GM19438 (cell line): ENCODE measurements around the gene NRP2.
A peak's percentile ranks its signal among the peaks of the same experiment; 100 is the strongest.

ENCODE experiments used
- ATAC-seq: cut with Tn5 transposase; IDR thresholded peaks from one replicate; pipeline ENCODE4 v1.9.1; 2021; ENCODE audit warnings: low read depth; ENCODE audit not compliant: unreplicated experiment

Gene NRP2

DNA sequence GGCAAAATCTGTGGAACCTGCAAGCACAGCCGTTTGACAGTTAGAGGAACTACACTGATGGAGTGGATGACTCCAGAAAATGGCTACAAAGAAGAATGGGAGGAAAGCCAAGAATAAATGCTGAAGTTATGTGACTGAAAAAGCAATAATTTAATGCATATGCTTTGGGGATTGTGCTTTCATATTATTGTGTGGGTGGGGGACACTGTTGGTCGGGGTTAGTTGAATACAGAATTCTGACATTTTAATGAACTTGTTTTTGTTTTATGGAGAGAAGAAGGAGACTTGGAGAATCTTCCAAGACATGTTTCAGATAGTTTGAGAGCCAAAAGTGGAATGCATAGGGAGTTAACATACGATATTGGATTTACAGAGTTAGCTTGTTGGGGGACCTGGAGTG lies 68.5 kb downstream of the NRP2 start:
- no peak for ATAC-seq

DNA sequence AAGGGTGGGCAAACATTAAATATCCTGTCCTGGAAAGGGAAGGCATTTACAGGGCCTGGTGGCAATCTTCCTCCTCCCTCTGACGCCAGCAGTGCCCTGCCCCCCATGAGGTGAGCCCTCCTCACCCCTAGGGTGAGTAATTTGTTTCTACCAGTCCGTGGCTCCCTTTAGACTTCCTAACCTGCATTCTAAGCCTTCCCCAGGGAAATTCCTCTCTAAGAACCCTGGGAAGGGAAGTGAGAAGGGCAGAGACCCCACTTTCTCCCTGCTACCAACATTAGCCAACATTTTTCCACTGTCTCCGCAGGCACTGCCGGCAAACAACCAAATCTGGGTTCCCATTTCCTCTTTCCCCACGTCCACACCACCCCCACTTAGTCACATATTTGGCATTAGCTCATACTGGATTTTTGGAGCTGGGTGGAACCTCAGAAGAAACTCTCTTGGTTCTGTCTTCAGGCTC lies 69.3 kb downstream of the NRP2 start:
- ATAC-seq: no peak

DNA sequence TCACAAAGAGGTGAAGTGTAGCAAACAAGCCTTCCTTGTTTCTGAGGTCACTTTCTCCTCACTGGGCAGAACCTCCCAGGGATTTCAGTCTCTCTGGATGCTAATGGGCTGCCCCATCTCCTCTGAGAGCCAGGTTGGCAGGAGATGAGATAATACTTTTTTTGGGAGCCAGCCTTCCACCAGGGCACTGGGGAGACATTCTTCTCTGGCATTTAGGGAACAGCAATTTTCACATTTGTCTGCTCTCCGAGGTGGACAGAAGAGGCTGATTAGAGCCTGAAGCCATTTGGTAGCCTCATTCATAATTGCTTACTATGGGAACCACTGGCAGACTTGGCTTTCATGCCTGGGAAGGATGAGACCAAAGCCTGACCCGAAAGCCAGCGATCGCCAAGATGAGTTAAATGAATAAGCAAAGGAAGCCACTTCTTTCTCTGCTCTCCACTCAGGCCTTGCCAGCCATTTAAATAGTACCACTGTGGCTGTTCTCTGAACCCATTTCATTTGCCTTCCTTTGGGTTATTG lies 70.1 kb downstream of the NRP2 start:
- no peak for ATAC-seq

DNA sequence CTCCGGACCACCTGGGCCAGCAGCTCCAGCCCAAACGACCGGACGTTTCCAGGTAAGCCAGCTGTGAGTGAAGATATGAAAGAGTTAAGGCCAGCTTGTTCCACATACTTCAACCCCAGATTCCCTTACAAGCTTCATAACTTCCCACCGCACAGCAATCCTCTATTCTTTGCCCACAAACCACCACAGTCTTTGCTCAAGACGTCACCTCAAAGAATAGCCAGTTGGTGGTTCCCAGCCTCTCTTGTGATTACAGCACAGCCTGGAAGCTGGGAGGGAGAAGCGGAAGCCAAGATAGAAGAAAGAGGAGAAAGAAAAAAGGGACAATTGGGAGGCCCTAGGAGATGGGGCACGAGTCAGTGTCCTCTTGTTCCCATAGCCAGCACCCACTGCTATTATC lies 70.6 kb downstream of the NRP2 start:
- ATAC-seq: no peak

DNA sequence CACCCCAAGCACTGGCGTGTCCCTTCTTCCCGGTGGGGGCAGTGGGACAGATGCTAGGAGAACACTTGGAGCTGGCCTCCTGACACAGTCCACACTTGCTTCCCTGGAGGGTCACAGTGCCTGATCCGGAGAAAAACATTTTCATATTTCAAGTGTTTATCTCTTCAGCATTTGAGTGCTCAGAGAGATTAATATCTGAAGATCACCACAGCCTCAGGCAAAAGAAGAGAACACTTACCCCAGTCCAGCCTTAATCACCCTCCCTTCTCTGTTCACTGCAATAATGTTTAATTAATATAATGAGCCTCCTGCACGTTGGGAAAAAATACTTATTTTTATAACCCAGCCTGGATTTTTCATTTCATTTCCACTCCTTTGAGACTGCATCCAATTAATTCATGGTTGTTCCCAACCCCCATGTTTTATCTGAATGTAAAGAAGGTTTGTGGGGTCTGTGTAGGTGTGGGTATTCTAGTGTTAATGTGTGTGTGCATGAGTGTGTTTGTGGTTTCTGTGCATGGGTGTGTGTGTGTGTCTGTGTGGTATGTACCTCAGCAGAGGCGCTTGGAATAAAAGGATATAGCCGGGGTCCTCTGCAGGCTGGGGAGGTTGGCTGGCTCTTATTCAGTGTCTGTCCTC lies 72.1 kb downstream of the NRP2 start:
- no peak for ATAC-seq

DNA sequence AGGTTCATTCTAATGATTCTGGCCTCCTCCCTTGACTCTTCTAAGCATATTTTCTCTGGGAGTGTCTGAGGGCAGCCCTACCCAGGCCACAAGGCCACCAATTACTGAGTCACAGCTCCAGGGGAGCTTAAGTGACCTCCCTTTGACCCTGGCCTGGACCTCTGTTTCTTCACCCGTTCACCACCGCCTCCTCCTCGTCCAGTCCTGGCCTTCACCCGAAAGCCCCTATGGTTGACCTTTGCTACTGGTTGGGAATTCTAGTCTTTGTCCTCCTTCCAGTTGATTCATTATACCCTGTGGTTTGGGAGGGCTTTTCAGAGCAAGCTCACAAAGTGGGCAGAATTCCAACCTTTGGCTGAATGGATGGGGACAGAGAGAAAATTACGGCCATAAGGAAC lies 72.6 kb downstream of the NRP2 start:
- no peak for ATAC-seq

DNA sequence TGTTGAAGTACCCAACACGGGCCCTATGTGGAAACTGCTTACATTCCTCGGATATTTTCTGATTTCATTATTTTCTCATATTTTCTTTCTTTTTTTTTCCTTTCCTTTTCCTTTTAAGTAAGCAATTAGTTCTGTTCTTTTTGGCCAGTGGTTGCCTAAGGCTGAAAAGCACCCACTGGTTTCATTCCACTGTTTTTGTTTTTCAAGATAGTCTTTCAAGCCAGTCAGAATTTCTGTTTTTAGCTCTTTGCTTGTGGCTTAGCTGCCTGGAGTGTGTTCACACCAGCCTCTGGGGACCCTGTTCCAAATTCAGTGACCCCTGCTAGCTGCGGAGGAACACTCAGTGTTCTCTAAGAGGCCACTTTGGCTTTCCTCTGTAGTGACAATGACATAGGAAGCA lies 73.6 kb downstream of the NRP2 start:
- no peak for ATAC-seq

DNA sequence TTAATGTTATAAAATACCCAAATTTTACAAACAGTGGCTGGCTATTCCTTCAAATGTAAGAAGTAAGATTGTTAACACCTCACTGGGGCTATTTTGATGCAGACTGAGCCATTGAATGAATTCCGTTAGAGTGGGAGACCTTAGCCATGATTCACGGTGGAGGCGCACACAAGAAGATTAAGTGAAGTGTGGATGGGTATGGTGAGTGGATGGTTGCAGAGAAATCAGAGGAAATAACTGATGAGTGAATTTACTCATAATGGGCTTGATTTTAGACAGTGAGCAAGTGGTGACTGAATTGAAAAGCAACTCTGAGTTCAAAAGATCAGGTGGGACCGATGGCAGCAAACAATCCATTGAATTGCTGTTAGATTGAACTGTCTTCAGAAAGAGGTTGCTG lies 75.0 kb downstream of the NRP2 start:
- ATAC-seq: no peak

DNA sequence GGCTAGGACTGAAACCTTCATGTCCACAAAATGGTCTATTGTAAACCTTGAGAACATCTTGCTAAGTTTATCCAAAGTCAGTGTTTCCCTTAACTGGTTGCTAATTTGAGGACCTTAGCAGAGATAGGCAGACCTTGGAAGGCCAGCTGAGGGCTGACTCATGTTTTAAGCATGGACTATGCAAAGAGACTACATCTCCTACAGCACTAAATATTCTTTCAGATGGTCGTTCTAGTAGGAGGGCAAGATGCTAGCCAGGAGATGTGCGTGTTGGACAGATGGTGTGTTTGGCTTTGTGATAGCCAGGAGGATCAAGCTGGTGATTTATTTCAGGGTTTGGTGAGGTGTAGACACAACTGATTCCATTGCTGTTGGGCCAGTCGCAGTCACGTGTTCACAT lies 75.8 kb downstream of the NRP2 start:
- no peak for ATAC-seq

DNA sequence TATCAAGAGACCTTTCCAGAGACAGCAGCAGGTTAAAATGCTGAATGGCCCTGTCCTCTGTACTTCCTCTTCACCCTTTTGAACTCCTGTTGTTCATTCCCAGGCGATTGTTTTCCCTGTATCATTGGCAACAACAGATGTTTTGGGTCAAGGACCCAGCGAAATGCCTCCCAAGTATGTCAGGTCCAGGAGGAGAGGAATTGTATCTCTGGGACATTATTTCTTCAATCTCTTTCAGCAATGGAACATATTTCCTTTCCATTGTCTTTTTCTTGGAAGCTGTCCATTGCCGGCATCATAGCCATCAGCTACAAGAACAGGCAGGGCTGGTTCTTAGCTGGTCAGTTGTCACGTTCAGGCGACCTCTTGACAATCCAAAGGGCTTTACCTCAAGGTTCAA lies 76.2 kb downstream of the NRP2 start:
- no peak for ATAC-seq

DNA sequence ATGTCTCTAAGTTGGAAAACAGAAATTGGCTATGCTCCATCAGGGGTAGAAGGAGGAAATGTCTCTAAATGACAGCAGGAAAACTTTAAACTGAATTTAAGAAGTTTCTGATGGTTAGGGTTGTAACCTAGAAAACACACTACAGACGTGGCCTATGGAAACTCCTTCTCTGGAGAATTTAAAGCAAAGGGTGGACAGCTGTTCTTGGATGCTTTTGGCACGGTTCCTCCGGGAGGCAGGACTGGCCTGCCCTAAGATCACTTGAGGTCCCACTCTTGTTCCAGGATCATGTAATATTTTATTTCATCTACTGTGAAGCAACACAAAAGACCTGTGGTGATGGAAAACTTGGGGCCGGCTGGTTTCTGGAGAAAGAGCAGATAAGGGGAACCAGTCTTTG lies 77.0 kb downstream of the NRP2 start:
- ATAC-seq: no peak

DNA sequence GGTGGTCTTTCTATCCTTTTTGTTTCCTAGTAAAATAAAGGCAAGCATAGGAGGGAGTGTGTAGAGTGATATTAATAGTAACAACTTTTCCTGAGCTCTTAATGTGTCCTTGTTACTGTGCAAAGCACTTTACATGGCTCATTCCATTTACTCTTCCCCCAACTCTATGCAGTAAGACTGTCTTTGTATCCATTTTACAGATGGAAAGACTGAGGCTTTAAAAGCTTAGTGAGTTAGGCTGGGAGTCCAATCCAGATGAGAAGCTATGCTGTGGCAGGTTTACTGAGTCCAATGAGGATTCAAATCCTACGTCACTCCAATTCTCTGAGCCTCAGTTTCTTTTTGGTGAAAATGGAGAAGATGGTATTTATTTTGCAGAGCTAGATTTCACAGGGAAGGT lies 77.4 kb downstream of the NRP2 start:
- ATAC-seq: no peak

DNA sequence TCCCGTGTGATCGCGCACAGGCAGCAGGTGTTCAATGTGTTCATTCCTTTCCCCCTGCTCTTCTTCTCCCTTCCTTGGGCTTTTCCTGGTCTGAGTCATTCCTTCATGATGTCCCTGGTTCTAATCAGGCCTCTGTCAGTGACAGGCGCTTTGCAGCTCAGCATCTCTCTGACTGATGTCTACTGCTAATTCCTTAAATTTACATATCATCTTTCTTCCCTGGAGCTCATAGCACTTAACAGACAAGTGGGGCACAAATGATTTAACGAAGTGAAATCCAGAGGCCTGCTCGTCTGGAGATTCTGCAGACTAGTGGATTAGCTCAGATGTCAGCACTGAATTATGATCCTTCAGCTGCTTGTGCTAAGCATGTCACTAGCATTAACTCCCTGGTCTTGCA lies 77.9 kb downstream of the NRP2 start:
- ATAC-seq: no peak

DNA sequence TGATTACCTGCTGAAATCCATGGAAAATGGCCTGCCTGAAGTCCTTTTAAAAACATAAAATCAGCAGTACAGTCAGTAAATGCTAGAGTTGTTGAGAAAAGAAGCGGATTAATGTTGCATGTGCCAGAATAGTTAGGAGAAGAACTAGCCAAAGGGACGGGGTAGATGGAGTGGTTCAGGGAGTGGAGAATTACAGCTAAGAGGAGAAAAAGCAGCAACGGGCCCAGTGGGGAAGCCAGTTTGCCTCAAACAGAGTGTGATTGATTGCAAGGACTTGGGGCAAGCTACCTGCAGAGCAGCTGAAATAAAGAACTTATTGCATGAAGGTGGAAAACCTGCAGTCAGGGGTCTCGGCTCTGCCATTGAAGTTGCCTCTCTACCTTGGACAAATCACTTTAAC lies 79.1 kb downstream of the NRP2 start:
- ATAC-seq: no peak

DNA sequence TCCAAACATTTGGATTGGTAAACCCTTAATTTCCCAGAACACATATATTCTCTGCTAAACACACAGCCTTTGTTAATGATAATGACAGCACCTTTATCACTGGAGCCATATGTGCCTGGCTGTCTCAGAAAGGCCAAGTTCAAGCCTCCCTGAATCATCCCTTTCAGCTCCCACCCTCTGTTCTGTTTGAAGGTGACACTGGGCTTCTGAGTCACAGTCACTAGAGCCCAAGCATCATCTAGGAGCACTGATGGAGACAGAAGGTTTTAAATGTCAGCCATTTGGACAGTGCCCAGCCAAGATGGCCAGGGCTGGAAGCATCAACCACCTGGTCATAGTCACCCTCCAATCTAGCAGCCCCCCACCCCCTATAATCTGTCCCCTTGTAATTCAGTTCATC lies 80.6 kb downstream of the NRP2 start:
- no peak for ATAC-seq

DNA sequence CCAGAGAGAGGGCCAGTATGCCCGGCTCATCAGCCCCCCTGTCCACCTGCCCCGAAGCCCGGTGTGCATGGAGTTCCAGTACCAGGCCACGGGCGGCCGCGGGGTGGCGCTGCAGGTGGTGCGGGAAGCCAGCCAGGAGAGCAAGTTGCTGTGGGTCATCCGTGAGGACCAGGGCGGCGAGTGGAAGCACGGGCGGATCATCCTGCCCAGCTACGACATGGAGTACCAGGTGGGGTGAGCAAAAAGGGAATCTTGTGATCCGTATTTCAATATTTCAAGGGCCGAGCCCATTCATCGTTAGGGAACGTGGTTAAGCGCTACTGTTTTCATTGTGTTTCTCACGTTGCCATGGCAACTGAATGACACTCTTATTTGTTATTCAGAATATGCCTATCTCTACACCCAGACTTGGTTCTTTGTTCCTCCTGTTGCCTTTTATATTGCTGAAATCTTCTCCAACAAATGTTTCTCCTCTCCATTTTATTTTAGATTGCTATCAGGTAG lies 81.5 kb downstream of the NRP2 start:
- no peak for ATAC-seq

DNA sequence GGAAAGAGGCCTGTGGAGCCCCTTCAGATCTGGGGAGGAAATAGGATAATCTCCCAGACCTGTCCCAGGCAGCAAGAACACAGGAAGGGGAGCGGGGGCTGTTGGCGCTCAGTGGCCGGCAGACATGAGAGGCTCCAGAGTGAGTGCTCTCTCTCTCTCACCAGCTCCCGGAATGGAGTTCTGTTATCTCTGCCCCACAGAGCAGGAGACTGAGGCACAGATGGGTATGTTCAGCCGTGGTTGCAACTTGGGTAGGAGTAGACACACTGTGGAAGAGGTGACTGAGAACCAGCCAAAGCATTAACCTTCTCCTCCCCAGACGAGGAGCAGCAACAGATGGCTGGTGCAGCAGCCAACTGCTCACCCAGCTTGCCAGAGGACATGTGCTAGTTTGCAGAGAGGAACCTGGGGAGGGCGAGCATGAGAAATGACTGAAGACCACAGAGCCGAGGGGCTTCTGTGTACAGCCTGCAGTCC lies 82.0 kb downstream of the NRP2 start:
- ATAC-seq: no peak

DNA sequence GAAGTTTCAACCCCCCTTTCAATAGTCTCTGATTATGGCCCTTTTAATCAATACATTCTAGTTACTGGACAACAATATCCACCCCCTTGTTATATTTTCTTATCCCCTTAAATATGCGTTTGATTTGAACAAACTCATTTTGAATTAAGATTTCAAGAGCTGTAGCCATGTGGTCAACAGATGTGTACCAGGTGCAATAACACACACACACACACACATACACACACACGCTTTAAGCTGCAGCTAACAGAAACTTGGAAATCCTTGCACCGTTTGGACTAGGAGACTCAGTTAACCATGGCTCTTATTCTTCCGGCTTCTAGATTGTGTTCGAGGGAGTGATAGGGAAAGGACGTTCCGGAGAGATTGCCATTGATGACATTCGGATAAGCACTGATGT lies 82.8 kb downstream of the NRP2 start:
- no peak for ATAC-seq

DNA sequence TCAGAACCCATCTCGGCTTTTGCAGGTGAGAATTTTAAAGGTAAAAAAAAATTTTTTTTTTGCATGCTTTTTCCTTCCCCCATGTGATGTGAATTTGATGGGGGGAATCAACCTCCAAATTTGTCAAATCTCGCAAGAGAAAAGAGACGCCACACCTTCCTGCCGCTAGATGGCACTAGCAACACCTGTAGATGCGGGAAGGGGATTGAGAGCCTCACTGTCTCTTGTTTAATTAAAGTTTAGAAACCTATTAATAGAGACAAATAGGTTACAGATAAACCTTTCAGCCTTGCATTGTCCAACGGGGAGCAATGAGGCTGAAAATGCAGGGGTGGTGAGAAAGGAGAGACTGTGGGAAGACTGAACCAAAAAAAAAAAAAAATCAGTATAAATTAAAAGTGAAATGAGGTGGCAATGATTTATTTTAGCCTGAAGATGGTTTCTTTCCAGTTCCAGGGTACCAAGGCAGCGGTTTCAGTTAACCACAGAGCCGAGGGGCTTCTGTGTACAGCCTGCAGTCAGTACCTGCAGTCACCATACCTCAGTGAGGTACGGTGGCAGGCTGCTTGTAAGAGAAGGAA lies 84.6 kb downstream of the NRP2 start:
- peak; percentile 60 for ATAC-seq

DNA sequence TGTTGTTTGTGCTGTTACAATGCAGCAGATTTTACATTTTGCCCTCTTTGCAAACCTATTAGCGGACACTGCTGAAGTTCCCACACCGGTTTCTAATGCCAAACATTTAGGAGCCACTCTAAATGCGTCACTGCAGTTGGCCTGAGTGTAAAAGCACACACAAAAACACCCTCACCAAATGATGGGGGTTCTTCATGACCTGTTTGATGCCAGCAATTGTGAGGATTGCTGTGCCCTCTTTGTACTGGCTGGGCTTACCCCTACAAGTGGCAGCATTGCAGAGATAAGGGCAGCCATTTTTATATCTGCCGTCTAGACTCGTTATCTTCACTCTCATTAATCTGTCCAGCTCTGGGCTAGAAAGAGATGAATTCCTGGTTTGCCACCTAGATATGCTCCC lies 85.3 kb downstream of the NRP2 start:
- no peak for ATAC-seq

DNA sequence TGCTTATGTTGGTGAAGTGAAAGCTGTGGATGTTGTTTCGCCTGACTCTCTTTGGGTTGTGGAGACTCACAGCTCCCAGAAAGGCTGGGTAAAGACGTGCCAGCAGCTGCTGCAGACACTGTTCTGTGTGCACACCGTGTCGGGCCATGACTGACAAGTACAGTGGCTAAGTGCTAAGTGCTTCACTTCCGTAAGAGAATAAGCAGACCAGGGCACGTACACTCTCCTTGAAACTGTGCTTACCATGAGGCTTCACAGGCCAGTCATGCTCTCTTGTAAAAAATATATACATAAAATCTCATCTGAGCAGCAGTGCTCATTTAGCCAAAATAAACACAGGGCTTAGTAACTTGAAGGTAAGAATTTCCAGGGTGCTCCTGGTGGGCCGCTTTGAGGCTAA lies 86.0 kb downstream of the NRP2 start:
- ATAC-seq: no peak

DNA sequence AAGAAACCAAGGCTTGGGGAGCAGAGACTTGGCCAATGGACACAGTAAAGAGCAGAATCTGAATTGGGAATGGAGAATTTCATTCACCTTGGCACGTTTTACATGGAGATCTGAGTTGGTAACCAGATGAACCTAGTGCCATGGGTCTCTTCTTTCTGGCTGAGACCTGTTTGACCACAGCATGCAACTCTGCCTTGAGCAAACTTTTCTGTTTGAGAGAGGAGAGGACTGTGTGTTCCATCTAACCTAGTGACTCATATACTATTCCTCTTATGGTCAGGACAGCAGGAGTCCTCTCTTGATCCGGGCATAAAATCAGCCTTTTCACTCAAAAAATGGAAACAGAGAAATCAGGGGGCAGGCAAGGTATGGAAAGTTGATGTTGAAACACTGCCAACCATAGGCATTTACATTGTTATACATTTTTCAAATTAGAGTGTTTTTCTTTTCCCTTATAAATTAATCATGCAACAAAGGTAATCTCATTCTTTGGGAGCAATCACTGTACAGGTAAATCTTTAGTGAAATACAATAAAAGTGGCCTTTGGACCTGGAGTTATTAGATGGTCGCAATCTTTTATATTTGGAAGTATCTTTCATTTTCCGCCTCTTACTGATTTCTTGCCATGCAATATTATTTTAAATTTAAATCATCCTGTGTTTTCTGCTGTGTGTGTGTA lies 86.7 kb downstream of the NRP2 start:
- no peak for ATAC-seq
